ENCODE results near the gene ARL6IP1.

- TF ChIP-seq, protein P1, sequence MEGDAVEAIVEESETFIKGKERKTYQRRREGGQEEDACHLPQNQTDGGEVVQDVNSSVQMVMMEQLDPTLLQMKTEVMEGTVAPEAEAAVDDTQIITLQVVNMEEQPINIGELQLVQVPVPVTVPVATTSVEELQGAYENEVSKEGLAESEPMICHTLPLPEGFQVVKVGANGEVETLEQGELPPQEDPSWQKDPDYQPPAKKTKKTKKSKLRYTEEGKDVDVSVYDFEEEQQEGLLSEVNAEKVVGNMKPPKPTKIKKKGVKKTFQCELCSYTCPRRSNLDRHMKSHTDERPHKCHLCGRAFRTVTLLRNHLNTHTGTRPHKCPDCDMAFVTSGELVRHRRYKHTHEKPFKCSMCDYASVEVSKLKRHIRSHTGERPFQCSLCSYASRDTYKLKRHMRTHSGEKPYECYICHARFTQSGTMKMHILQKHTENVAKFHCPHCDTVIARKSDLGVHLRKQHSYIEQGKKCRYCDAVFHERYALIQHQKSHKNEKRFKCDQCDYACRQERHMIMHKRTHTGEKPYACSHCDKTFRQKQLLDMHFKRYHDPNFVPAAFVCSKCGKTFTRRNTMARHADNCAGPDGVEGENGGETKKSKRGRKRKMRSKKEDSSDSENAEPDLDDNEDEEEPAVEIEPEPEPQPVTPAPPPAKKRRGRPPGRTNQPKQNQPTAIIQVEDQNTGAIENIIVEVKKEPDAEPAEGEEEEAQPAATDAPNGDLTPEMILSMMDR (conservative IDR thresholded peaks at IDR 0.05; ENCODE audit: low read length): no peak
- TF ChIP-seq EZH2phosphoT487 (IDR thresholded peaks at IDR 0.05; ENCODE audit: borderline replicate concordance): no peak
These were observed 27.9 kb upstream of the ARL6IP1 start for GRCh38 chr16:18829251-18829650.

Data from Loucy (cell line).